ENCODE data around the gene SS18L1.

SS18L1 gene

GRCh38 chr20:62157387-62158087, 14.0 kb downstream of the SS18L1 start:
- DNase-seq, result no peak

DNA sequence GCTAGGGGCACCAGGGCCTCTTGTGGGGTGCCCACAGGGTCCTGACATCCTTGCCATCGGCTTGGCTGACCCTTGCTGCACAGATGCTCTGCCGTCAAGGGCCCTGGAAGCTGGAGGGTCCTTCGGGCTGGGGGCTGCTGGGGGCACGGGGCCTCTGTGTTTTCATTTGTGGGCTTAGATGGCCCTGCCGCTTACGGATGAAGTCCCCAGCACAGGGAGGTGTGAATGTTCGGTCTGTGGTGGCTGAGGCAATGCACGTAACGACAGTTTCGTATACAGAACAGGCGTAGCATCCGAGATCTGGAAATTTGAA, 14.5 kb downstream of the SS18L1 start:
- no peak for DNase-seq

DNA sequence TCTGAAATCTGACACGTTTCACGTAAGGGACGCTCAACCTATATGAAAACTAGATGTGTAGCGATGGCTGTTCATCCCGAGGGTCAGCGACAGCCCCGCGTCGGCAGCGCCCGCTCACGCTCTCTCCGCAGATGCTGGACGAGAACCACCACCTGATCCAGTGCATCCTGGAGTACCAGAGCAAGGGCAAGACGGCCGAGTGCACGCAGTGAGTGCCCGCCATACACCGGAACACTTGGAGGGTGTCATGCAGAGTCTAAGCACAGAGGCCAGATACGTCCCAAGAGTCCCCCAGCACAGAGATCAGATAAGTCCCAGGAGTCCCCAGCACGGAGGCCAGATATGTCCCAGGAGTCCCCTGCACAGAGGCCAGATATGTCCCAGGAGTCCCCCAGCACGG, 15.0 kb downstream of the SS18L1 start:
- DNase-seq, result no peak

DNA sequence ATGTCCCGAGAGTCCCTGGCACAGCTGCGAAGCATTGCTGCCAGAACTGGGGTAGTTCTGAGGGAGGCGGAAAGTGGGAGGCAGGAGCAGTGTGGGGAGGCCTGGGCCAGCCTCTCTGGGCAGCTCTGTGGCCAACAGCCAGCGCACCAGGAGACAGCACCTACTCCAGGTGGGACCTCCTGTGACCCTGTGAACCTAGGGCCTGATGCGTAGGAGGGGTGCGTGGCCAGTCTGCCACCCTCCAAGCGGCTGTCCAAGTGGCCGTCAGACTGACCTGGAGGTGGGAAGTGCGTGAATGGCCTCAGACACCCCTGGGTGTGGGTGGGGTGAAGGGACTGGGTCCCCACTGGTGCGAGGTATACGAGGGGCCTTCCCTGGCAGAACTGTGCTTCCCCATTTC, 15.5 kb downstream of the SS18L1 start:
- no peak for DNase-seq

DNA sequence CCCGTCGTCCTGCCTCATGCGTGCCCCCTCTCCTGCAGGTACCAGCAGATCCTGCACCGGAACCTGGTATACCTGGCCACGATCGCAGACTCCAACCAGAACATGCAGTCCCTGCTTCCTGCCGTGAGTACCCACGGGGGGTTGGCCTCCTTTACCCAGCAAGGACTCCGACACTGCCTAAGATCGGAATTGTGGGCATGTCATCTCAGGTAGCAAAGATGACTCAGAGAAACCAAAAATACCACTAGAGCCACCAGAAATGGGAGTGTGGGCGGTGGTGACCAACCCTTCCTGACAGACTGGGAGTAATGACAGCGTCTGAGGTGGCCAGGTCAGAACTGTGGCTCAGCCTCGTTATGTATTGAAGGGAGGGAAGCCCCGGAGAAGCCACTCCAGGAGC, 16.3 kb downstream of the SS18L1 start:
- no peak for DNase-seq

- no peak for DNase-seq
These were observed 16.7 kb downstream of the SS18L1 start for GRCh38 chr20:62160253-62160652.

DNA sequence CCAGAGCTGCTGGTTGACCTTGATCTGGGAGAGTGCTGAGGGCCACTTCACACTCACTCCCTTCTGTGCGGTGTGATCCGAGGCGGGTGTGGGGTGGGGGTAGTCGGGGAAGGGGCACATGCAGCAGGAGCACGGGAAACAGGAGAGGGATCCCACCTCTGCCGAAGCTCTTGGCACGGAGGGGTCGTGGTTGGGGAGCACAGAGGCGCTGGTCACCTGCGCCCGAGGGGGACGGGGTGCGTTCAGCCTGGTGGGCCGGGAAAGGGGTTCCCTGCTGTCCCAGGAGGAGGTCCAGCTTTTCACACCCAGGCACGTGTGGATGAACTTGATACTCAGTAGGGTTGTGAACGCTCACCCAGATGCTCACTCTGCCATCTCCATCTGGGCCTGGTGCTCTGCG, 17.3 kb downstream of the SS18L1 start:
- no peak for DNase-seq

GRCh38 chr20:62161347-62161746, 17.8 kb downstream of the SS18L1 start:
- no peak for DNase-seq

GRCh38 chr20:62162765-62163484, 19.4 kb downstream of the SS18L1 start:
- no peak for DNase-seq

- DNase-seq, result no peak
These were observed 19.9 kb downstream of the SS18L1 start for GRCh38 chr20:62163485-62163865.

DNA sequence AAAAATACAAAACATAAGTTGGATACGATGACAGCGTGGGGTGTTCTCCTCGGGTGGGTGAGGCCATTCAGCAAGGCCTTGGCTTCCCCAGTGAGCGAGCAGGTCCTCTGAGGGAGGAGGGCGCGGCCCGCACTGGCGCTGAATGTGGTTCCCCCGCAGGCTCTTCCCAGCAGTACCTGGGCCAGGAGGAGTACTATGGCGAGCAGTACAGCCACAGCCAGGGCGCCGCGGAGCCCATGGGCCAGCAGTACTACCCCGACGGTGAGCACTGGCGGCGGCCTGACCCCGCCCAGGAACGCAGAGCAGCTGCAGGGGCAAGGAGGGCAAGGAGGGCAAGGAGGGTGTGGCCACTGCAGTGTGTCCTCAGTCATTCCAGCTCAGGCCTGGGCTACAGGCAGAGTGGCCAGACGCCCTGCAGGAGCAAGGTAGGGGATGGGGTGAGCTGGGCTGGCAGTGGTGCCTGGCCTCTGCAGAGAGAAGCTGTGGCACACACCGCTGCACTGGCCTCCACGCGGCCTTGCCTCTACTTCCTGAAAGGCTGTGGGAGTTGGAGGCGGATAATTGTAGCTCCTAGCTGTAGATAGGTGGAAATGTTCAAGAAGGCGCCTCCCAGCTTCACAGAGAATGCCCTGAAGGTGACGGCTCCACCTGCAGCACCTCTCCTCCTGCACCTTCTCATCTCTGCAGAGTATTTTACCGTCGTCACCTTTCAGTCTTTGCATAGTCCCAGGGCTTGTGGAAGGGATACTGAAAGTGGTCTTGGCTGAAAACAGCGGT, 20.6 kb downstream of the SS18L1 start:
- DNase-seq, result no peak

DNA sequence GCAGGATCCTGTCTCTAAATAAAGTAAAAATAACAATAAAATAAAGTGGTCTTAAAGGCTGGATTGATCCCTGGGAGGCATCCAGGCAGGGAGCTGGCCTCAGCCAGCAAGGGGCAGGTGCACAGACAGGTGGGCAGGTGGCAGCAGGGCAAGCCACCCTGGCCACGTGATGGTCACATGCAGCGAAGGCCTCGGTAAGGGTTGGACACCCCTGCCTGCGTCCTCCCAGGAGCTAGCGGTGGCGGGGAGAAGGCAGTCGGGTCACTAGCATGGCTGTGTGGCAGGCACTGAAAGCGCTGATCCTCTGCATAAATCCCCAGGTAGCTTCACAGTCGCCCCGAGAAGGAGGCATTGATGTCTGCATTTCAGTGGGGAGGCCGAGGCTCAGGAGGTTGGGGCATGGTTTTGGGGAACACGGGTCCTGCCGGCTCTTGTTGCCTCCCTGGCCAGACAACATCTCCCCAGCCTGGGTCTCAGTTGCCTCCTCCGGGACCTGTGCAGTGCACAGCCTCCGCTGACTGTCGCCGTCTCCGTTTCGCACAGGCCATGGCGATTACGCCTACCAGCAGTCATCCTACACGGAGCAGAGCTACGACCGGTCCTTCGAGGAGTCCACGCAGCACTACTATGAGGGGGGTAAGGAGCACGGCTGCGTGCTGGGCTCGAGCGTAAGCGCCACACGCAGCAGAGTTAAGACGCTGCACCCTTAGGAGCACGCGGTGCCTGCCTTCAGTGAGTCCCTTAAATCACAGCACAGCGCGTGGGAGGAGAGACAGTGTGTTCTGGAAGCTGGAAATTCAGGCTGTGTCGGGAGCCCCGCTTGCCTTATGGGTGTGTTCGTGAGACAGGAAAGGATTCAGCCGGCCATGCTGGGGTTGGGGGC, 21.6 kb downstream of the SS18L1 start:
- DNase-seq, result no peak

DNA sequence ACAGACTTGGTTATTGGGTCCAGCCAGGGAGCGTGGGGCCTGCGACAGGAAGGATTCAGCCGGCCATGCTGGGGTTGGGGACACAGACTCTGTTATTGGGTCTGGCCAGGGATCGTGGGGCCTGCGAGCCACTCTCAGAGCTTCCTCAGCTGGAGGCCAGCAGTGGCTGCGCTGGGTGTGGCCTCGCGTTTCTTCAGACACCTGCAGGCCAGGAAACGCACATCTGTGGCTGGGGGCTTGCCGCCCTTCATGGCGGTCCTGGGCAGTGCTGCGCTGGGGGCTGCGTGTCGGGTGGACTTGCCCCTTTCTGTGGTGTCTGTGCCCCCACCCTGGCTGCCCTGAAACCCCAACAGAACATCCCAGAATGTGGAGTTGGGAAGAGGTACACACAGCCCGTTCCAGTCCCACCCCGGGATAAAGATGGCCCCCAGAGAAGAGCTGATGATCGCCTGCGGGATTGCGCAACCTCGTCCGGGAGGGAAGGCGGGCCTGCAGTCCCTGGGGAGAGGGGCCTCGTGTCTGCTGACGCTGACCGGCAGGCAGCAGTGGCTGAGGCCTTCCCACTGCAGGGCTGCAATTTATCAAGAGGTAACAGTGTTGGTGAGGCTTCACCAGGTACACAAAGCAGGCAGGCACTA, 22.3 kb downstream of the SS18L1 start:
- no peak for DNase-seq

GRCh38 chr20:62167474-62167873, 23.9 kb downstream of the SS18L1 start:
- no peak for DNase-seq

DNA sequence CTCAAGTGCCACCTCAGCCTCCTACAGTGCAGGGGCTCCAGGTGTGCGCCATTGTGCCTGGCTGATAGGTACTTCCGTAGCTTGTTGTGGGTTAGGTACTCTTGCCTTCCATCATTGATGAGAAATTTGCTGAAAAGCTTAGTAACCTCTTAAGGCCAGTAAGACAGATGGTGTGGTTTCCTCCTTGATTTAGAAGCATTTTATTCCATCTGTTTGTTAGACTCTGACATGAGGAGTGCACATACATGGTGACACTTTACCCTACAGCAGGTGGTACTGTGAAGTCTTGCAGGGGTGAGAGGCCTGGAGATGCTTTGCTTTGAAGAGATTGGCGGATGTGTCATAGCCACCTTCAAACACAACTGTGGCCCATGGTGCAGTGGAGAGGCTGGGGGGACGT, 24.5 kb downstream of the SS18L1 start:
- DNase-seq, result no peak

DNA sequence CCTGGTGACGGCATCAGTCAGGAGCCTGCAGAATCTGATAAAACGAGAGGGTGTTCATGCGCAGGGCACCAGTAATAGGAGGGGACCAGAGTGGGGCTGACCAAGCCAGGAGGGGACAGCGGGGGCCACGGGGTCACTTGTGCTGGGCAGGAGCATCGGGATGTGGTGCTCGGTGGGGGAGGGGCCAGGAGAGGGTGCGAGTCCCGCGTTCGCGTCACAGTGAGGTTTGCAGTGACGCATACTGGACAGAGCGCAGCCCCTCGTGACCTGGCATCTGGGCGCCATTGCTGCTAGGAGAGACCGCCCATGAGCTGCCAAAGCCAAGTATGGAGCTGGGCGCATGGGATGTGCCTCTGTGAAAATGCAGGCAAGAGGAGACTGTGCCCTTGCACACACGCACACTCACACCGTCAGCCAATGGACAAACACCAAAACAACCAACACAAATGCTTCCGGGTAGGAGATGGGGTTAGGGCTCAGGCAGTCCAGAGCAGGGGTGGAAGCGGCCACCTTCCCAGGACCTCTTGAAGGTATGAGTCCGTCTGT, 25.4 kb downstream of the SS18L1 start:
- no peak for DNase-seq

GRCh38 chr20:62170536-62170935, 27.0 kb downstream of the SS18L1 start:
- no peak for DNase-seq

GRCh38 chr20:62171245-62171644, 27.7 kb downstream of the SS18L1 start:
- no peak for DNase-seq

DNA sequence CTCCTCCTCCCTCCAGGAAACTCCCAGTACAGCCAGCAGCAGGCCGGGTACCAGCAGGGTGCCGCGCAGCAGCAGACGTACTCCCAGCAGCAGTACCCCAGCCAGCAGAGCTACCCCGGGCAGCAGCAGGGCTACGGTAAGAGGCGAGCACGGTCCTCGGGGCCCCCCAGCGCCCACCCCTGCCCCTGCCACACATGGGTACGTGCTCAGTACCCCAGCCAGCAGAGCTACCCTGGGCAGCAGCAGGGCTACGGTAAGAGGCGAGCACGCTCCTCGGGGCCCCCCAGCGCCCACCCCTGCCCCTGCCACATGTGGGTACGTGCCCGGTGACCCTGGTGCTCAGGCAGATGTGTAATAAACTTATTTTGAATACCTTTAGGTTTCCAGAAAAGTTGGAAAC, 29.1 kb downstream of the SS18L1 start:
- no peak for DNase-seq

GRCh38 chr20:62174021-62174804, 30.6 kb downstream of the SS18L1 start:
- no peak for DNase-seq

GRCh38 chr20:62174870-62175624, 31.5 kb downstream of the SS18L1 start:
- no peak for DNase-seq

Data from hematopoietic multipotent progenitor cell treated with erythropoietin and hydrocortisone succinate and interleukin-3 and kit ligand, for 4 days (in vitro differentiated cells).